ENCODE measurements around the gene IL1RAPL1.

Gene IL1RAPL1

GRCh38 chrX:29397506-29397905 is 810.3 kb downstream of the IL1RAPL1 start:
- no peak for TF ChIP-seq CTCF (IDR thresholded peaks at IDR 0.05)

- no peak for TF ChIP-seq CTCF (IDR thresholded peaks at IDR 0.05)
Measured at GRCh38 chrX:29407357-29407756, 820.1 kb downstream of the IL1RAPL1 start.

GRCh38 chrX:29419774-29420553 is 832.7 kb downstream of the IL1RAPL1 start:
- TF ChIP-seq CTCF (IDR thresholded peaks at IDR 0.05): no peak

GRCh38 chrX:29422034-29422433 is 834.8 kb downstream of the IL1RAPL1 start:
- TF ChIP-seq CTCF (IDR thresholded peaks at IDR 0.05): no peak

- no peak for TF ChIP-seq CTCF (IDR thresholded peaks at IDR 0.05)
Measured at GRCh38 chrX:29431895-29432294, 844.6 kb downstream of the IL1RAPL1 start.

GRCh38 chrX:29432534-29432933 is 845.3 kb downstream of the IL1RAPL1 start:
- TF ChIP-seq CTCF (IDR thresholded peaks at IDR 0.05): no peak

GRCh38 chrX:29434939-29435338 is 847.7 kb downstream of the IL1RAPL1 start:
- no peak for TF ChIP-seq CTCF (IDR thresholded peaks at IDR 0.05)

GRCh38 chrX:29435396-29435795 is 848.1 kb downstream of the IL1RAPL1 start:
- TF ChIP-seq CTCF (IDR thresholded peaks at IDR 0.05): no peak

All from LNCAP (cell line).